GM12891 (cell line): ENCODE measurements around the gene TBC1D30.

Experiments used
- PAX5 ChIP-seq: IDR thresholded peaks from 2 replicates; pipeline ENCODE4 v1.6.1; 2011; ENCODE audit warnings: low read length, moderate library complexity, mild to moderate bottlenecking; ENCODE audit not compliant: insufficient read depth, severe bottlenecking
- POLR2A ChIP-seq: IDR thresholded peaks from 2 replicates; pipeline ENCODE4 v1.6.1; 2011; ENCODE audit warnings: low read depth, low read length, control low read depth
- POLR2AphosphoS5 ChIP-seq: IDR thresholded peaks from 2 replicates; pipeline ENCODE4 v1.6.1; 2011; ENCODE audit warnings: low read depth, low read length, control low read depth
- POU2F2 ChIP-seq: IDR thresholded peaks from 2 replicates; pipeline ENCODE4 v1.6.1; 2011; ENCODE audit warnings: low read depth, mild to moderate bottlenecking, control low read depth, low read length, moderate library complexity
- SPI1 ChIP-seq: IDR thresholded peaks from 2 replicates; pipeline ENCODE4 v1.6.1; 2011; ENCODE audit warnings: low read depth, low read length, control low read depth
- TAF1 ChIP-seq: IDR thresholded peaks from 2 replicates; pipeline ENCODE4 v1.6.1; 2011; ENCODE audit warnings: low read depth, low read length, control low read depth

DNA sequence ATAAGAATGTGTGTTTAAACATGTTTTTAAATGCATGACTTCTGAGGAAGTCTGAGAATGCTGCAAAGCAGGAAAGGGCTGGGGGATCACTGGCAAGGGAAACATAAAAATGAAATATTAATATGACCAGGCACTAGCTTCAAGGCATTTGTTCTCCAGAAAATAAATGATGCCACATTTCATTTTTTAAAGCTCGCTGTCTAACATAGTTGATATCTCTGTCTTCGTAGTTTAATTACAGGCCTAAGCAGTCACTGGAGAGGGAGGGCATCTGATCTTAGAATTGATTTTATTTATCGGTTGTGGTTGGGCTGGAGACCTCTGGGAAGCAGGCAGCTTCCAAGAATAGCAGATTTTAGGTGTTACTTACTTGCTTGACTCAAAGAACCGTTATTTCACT, 87.5 kb downstream of the TBC1D30 start:
- TF ChIP-seq POLR2A (no peak), POLR2AphosphoS5 (no peak), TAF1 (no peak), PAX5 (no peak), SPI1 (no peak), POU2F2 (no peak)
